ENCODE measurements around the gene CYREN. TPM values are rescaled to one million over a fixed set of nuclear protein-coding genes. Genes with fewer than 3 reads are reported as not detected.
A peak's percentile ranks its signal among the peaks of the same experiment; 100 is the strongest.

CYREN gene
- total and polyA plus RNA-seq, 4 donors = 22.4 to 50.2 (median 39.7) TPM

GRCh38 chr7:135189961-135190360, 19.5 kb upstream of the CYREN start:
- H3K9ac ChIP-seq (ENCODE audit: insufficient read depth in 1 of 2, low read length in 2 of 2) = peak overlapping the region in 1 of 2 donors; percentile 11
- no peak overlapping the region for H3K4me3 ChIP-seq
- DNase-seq = no peak
- WGBS, 2 donors = 96% methylated on average over 4 of the region's 4 CpGs
- ATAC-seq (ENCODE audit: insufficient read depth, low FRiP score) = no peak
- peaks cover 17 to 58% (median 22%) of the 10 kb centered on the region in 4 donors for H3K36me3 ChIP-seq (ENCODE audit: control insufficient read depth in 4 of 4, insufficient read depth in 4 of 4, low read length in 4 of 4)
- no peaks in the 10 kb centered on the region for H3K9me3 ChIP-seq (ENCODE audit: control insufficient read depth in 4 of 4, insufficient read depth in 3 of 4, low read length in 3 of 4)
- H3K27me3 ChIP-seq (ENCODE audit: control insufficient read depth in 3 of 3, insufficient read depth in 3 of 3, low read length in 2 of 3) = no peaks in the 10 kb centered on the region
- TF ChIP-seq CTCF (IDR thresholded peaks at IDR 0.05; ENCODE audit: control extremely low read depth, extremely low read depth) = no peak
- peaks cover 0 to 1% (median 0%) of the 10 kb centered on the region in 5 donors for H3K4me1 ChIP-seq (ENCODE audit: control insufficient read depth in 5 of 5, insufficient read depth in 5 of 5, low read length in 5 of 5)
- no peak overlapping the region for H3K27ac ChIP-seq (ENCODE audit: low read depth in 1 of 2, low read length in 1 of 2)

DNA sequence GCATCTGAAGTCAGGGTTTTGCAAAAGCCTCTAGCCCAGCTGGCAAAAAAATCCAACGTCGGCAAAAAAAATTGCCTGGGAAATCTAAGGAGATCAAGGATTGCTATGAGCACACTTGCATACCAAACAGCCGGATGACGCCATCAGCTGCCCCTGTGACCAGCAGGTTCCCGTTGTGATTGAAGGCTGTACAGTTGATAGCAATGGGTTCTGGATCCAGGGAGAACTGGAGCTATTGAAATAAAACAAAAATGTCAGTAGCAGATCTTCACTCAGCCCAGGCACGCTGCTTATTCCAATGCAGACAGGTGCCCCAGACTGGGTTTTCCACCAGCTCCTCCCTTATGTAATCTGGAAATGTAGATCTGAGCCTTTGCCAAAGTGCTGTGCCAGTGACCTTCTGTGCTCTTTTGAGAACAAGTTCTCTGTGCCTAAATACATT, 18.7 kb upstream of the CYREN start:
- Histone ChIP-seq H3K27me3 (ENCODE audit: control insufficient read depth in 3 of 3, insufficient read depth in 3 of 3, low read length in 2 of 3) (no peaks in the 10 kb centered on the region), H3K9me3 (ENCODE audit: control insufficient read depth in 4 of 4, insufficient read depth in 3 of 4, low read length in 3 of 4) (peaks cover 0 to 3% (median 0%) of the 10 kb centered on the region in 4 donors), H3K9ac (ENCODE audit: insufficient read depth in 1 of 2, low read length in 2 of 2) (no peak overlapping the region), H3K27ac (ENCODE audit: low read depth in 1 of 2, low read length in 1 of 2) (no peak overlapping the region), H3K4me3 (no peak overlapping the region), H3K4me1 (ENCODE audit: control insufficient read depth in 5 of 5, insufficient read depth in 5 of 5, low read length in 5 of 5) (no peaks in the 10 kb centered on the region), H3K36me3 (ENCODE audit: control insufficient read depth in 4 of 4, insufficient read depth in 4 of 4, low read length in 4 of 4) (peaks cover 19 to 56% (median 24%) of the 10 kb centered on the region in 4 donors)
- no peak for ATAC-seq (ENCODE audit: insufficient read depth, low FRiP score)
- no peak for DNase-seq
- 91 to 93% methylated on average over 6 of the region's 6 CpGs for WGBS, 2 donors
- TF ChIP-seq CTCF (IDR thresholded peaks at IDR 0.05; ENCODE audit: control extremely low read depth, extremely low read depth) = no peak

DNA sequence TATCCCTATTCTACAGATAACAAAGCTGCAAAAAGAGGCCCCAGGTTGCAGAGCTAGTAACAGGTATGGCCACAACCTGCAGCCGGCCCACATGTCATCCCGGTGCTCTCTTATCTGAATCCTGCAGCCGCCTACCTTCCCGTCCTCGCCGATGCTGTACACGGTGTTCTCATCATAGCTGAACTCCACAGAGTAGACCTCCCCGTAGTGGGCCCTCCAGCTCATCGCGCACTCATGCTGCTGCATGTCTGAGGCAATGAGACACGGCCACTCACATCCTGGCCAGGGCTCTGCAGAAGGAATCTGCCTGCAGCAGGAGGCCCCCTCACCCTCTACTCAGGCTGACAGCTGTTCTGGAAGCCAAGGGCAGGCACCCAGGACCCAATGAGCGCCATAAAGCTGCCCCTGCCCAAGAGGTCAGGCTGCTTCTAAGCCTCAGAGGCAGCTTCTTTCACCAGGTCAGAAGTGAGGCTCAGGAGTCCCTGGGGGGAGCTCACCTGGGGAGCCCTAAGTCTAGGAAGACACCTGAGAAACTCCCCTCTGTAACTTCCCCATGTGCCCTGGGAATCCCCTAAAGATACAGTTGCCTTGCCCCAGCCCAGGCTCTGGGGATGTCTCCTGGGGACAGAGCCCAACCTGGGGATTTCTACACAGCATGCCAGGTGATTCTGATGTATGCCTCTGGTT, 17.9 kb upstream of the CYREN start:
- no peak for ATAC-seq (ENCODE audit: insufficient read depth, low FRiP score)
- H3K4me3 ChIP-seq = no peak overlapping the region
- no peak for DNase-seq
- no peak overlapping the region for H3K9ac ChIP-seq (ENCODE audit: insufficient read depth in 1 of 2, low read length in 2 of 2)
- no peak for TF ChIP-seq CTCF (IDR thresholded peaks at IDR 0.05; ENCODE audit: control extremely low read depth, extremely low read depth)
- no peaks in the 10 kb centered on the region for H3K4me1 ChIP-seq (ENCODE audit: control insufficient read depth in 5 of 5, insufficient read depth in 5 of 5, low read length in 5 of 5)
- H3K27me3 ChIP-seq (ENCODE audit: control insufficient read depth in 3 of 3, insufficient read depth in 3 of 3, low read length in 2 of 3) = no peaks in the 10 kb centered on the region
- peaks cover 20 to 56% (median 29%) of the 10 kb centered on the region in 4 donors for H3K36me3 ChIP-seq (ENCODE audit: control insufficient read depth in 4 of 4, insufficient read depth in 4 of 4, low read length in 4 of 4)
- no peak overlapping the region for H3K27ac ChIP-seq (ENCODE audit: low read depth in 1 of 2, low read length in 1 of 2)
- WGBS, 2 donors = 97 to 98% methylated on average over 12 of the region's 12 CpGs
- peaks cover 0 to 3% (median 0%) of the 10 kb centered on the region in 4 donors for H3K9me3 ChIP-seq (ENCODE audit: control insufficient read depth in 4 of 4, insufficient read depth in 3 of 4, low read length in 3 of 4)

Measured in lung (tissue), 12 donors.